T1000 (cell line): ENCODE results near the gene NKX6-2.
"Not testable (repeated sequence)": the region's sequence is repeated elsewhere in the genome, so short reads cannot be mapped to it uniquely, and the experiment has no call there.

ENCODE experiments used
- DNase-seq: peaks from one replicate; lab custom pipeline; 2025; ENCODE audit warnings: mixed read lengths; lab: John Stamatoyannopoulos, UW

Gene NKX6-2

DNA sequence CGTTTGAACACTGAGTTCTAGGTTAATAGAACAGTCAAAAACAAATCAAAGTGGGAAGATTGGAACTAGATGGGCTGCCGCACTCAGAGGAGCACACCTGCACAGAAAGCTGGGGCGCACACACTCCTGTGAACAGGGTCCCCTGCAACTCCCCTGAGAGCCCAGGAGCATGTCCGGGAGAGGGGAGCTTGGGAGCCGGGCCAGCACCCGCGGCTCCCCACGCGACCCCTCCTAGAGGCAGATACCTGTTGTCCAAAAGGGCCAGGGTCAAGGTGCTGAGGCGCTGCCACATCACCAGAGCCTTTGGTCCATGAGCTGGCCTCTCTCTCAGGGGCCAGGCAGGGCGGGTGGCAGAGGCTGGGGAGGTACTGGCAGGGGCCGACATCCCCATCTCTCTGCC lies 5.6 kb downstream of the NKX6-2 start:
- DNase-seq: no peak

DNA sequence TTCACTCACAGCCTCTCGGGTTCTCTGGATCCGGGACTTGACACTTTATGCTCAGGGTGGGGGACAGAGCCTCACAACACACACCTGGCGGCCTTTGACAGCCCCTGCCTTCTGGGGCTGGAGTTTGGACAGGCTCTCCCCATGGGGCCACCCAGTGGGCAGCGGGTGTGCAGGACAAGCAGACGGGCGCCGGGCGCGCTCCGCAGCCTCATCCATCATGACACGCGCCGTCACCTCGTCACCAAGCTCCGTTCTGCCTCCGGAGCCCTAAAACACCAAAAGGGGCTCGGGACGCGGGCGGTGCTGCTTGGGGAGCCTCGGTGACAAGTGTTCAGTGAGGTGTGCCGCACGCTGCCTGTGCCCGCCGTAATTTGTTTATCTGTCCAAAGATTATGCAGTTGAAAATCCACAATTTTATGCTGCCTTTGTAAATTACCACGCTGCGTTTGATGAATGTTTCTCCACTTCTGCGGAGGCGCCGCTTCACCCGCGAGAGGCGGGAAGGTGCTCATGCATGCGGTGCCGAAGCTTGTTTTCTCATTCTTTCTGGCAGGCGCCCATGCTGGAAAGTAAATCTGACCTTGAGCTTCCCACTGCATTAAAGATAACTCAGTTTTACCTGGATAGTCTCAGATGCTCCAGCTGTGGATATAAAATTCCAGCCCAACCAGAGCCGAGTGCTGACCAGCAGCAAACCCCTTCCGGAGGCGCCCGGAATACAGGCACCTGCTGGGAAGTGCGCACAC lies 6.2 kb downstream of the NKX6-2 start:
- DNase-seq: no peak

DNA sequence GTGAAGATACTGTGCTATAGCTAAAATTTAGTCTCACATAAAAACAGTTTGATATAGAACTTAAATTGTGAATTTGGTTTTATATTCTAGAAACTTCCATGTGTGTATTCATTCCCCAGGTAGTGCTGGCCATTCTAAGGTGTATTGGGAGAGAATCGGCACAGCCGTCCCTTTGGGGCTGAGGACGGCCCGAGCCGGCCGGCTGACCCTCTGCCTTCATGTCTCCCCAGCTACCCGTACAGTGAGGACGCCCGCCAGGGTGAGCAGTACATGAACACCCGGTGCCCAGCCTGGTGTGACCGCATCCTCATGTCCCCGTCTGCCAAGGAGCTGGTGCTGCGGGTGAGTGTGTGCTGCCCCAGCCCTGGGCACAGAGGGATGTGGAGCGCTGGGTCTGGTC lies 8.5 kb downstream of the NKX6-2 start:
- DNase-seq: no peak

DNA sequence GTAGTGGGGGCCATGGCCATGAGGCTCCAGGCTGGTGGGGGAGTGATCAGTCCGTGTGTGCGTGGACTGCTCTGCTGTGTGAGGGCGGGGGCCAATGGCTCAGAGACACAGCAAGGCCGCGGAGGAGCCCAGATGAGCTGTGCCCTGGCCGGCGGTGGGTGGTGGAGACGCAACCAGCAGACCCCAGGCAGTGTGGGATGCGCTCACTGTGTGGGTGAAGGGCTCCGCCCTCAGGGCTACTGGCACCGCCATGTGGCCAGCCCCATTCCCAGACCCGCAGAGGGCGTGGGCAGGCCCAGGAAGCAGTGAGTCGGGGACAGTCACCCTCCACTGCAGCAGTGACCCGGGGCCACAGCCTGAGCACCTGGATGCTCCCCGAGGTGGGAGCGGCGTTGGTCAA lies 9.1 kb downstream of the NKX6-2 start:
- no peak for DNase-seq

DNA sequence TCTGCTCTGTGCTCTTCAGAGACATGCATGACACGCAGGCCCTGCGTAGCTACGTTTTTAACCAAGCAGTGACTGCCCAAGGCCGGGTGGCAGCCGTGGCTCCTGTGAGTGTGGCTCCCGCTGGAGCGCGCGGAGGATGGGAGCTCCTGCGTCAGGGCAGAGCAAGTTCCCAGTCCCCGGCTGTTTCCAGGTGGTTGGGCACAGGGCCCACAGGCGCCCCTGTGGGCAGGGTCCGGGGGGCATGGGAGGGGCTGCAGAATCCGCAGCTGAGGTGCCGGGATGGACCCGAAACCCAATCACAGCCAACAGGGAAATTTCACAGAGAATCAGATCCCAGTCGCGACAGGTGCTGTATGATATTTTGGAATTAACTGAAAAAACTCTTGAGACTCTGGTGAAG lies 9.8 kb downstream of the NKX6-2 start:
- no peak for DNase-seq

DNA sequence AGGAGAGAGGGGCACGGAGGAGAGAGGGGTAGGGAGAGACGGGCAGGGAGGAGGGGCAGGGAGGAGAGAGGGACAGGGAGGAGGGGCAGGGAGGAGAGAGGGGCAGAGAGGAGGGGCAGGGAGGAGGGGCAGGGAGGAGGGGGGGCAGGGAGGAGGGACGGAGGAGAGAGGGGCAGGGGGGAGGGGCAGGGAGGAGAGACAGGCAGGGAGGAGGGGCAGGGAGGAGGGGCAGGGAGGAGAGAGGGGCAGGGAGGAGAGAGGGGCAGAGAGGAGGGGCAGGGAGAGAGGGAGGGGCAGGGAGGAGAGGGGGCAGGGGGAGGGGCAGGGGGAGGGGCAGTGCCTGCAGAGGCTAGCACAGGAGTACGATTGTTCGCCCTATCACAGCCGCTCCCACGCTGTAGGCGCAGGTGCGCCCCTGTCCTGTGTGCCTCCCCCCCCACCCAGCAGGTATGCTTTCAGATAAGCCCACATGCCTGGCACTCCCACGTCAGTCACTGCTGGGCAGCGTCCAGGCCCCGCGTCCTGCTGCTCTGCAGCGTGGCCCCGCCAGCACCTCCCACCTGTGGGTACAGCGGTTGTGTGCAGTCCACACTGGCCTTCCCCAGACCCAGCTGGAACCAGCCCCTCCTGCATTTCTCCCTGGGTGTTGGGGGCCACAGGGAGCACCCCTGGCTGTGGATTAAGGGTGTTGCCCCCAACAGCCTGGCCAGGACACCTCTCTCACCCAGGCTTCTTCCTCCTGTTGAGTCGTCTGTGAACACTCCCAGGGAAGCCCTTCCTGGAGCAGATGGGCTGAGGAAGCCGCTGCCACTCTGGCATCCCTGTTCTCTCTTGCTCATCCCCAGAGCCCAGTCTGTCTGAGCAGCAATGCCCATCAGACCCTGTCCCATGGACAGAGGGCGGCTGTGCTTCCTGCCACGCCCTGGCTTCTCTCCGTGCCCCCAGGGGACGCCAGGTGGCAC lies 10.8 kb downstream of the NKX6-2 start:
- DNase-seq: no peak

DNA sequence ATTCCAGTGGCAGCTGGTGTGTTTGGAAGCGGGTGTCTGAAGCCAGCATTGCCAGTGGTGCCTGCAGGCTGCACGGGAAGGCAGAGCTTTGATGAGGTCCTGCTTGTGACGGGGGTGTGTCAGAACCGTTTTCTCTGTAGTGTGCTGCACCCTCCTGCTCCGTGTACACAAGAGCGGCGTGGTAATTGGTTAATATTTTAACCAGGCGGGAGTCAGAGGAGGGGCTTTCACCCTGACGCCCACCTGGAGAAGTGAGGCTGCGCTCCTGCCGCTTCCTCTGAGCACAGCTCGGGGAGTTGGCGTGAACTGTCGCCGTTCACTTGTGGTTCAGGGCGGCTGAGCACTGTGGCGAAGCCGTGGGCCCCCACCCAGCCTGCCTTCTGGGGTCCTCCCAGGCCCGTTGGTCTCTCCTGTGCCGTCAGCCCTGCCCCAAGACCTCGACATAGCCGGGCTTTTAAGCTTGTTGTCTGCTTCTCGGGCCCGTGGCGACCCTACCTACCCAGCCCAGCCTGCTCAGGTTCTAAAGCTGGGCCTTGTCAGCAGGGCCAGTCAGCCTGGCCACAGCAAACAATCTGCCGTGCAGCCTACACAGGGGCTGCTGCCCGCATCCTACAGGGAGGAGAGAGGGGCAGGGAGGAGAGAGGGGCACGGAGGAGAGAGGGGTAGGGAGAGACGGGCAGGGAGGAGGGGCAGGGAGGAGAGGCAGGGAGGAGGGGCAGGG lies 11.6 kb downstream of the NKX6-2 start:
- DNase-seq: no peak

DNA sequence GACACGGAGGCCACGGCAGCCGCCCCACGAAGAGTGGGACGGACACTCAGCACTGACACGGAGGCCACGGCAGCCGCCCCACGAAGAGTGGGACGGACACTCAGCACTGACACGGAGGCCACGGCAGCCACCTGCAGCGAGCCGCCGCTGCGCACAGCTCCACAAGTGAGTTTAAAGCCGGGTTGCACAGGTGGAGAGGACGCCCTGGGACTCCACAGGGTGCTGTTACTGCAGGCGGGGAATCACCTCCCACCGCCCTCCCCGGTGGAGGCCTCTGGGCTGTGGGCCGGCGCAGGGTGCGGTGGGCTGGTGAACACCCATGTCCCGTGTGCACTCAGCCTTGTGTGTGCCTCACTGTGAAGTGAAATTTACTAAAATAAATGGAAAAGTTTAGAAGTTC lies 13.1 kb downstream of the NKX6-2 start:
- DNase-seq: not testable (repeated sequence)

DNA sequence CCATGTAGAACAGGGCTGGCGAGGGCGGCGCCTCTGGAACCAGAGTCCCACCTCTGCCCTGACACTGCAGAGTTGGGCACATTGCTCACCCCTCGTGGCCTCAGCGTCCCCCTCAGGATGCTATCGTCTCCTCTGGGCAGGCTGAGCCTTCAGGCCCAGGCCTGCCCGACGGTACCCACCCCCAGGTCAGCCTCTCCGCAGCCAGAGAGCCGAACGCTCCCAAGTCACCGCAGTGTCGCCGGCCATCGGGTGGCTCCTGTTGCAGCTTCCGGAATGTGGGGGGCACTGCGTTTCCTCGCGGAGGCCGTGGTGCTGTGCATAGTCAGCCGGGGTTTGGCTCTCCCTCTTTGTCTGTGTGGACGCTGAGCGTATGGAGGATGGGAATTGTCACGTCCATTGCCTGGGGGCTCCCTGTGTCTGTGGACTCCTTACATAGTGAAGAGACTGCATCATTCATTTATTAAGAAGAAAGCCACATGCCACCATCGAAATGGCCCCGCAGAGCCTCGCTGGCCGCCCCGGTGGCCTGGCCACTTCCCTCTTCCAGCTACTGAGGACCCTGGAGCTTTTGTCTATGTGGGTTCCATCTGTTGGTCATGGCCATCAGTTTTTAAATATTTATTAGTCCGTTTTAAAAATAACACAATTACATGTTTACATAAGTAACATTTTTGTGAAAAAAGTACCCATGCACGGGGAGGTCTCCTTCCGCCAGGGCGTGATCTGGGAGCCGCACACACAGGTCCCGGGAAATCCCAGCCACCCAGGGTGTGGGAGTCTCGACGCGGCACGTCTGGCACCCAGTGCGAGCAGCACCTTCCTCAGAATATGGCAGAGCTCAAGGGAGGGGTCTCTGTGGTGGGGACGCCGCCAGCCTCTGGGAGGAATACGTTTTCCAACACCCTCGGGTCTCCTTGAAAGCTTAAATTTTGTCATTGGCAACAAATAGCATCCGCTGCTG lies 15.6 kb downstream of the NKX6-2 start:
- DNase-seq: no peak

DNA sequence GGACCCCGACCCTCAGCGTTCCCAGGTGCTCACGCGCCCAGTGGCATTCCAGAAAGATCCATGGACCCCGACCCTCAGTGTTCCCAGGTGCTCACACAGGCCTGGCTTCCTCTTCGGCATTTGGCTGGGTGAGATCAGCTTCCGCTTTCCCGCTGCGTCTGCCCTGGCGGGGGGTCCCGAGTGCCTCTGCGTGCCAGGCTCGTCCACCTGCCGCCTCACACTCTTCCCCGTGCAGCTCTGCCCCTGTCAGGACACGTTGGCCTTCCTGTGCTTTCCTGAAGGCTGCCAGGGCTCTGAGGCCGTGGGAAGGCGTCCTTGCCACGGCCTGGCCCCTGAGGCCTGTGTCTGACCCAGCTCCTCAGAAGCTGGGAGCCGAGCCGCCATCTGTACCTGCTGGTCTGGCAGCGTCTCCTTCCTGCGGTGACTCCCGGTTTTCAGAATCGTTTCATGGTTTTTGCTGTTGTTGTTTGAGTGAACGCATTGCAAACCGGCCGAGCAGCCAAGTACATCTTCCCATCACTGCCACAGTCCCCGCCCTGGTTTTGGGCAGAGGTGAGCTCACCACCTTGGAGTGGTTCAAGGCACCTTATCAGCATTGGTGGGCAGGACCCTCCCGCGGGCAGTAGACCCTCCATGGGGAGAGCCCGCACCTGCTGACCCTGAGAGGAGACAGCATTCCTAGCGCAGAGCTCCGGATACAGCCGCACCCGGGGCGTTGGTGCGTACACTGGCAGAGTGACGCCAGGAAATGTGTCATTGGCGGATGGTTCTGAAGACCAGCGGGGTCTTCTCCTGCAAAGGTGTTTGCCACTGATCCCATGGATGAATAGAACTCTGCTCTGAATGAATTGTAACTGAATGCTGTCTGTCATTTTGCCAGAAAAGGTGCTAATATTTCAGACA lies 17.4 kb downstream of the NKX6-2 start:
- no peak for DNase-seq

DNA sequence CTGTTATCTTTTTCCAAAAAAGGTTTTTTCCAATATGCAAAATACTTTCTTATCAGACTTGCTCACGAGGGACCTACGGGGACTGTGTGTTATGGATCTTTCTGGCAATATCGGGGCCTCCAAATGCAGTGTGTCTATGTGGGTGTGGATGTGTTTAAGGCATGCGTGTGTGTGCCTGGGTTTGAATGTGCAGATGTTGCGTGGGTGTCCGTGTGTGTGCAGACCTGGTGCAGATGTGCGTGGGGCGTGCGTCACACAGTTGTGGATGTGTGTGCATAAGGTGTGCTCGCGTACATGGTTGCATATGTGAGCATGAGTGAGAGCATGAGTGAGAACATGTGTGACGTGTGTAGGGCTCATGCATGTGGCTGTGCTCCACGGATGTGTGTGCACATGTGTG lies 19.7 kb downstream of the NKX6-2 start:
- DNase-seq: no peak

DNA sequence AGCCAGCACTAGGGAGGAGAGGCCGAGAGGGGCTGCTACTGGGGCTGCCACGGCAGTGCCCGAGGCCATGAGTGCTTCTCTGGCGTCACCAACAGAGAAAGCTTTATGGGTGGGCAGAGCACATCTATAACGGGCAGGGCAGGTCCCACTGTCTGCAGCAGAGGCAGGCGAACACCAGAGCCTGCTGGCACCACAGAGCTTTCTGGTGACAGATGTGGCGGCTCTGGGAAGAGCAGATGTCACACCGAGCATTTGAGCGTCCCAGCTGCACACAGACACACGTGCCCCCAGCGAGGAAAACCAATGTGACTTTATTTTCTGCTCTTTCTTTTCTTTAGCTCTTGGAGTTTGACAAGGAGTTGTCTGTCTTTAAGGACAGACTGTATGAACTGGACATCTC lies 20.5 kb downstream of the NKX6-2 start:
- DNase-seq: no peak

DNA sequence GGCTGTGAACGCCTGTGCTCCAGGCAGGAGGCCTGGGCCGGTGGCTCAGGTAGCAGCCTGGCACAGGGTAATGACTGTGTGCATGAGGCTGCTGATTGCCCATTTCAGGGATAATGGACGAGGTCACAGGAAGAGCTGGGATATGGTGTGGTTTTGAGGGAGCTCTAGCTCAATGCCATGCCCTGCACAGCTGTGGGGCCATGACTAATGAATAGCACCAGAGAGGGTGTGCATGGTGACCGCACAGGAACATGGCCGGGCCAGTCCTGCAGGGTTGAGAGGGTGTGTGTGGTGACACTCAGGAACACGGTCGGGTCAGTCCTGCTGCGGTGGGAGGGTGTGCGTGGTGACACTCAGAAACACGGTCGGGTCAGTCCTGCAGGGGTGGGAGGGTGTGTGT lies 21.8 kb downstream of the NKX6-2 start:
- DNase-seq: no peak

DNA sequence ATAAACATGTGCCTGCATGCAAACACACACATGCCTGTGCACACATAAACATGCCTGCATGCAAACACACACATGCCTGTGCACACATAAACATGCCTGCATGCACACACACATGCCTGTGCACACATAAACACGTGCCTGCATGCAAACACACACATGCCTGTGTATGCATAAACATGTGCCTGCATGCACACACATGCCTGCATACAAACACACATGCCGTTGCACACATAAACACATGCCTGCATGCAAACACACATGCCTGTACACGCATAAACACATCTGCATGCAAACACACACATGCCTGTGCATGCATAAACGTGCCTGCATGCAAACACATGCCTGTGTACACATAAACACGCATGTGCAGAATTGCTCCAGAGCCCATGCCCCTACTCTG lies 22.4 kb downstream of the NKX6-2 start:
- DNase-seq: no peak

DNA sequence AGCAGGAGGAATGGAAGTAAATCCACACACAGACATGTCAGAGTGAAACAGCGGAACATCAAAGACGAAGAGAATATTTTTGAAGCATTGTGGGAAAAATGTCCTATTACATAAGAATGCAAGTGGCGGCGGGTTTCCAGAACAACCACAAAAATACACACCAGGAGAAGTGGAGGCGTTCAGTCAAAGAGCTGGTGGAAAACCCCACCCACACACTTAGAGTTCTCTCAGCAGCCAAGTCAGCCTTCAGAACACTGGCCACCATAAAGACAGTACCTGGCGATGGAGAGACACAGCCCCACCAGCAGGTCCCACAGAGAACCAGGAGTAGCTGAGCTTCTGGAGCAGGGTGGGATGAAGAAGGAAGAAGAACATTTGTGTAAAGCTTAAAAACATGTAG lies 23.7 kb downstream of the NKX6-2 start:
- DNase-seq: no peak

DNA sequence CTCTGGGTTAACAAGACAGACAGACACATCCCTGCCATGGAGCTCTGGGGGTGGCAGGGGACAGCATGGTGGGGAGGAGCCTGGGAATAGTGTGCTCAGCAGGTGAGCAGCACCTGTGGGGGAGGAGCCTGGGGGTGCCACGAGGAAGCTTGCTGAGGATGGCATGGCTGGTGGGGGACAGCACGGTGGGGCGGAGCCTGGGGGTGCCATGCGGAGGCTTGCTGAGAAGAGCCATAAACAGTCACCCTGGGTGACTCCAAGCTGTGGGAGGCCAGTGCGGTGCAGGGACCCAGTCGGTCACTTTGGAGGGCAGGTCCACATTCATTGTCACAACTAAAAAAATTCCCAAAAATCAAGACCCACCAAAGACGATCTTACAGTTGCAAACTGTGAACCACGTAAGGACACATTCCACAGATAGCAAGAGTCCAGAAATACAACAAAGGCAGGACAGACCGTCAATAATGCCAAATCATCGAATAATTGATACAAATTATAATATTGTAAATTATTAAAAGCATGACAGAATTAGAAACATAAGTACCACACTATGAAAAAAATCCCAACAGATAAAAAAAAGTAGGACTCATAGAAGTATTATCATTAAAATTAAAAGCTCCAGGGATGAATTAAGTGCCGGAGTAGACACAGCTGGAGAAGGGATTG lies 24.4 kb downstream of the NKX6-2 start:
- DNase-seq: no peak

DNA sequence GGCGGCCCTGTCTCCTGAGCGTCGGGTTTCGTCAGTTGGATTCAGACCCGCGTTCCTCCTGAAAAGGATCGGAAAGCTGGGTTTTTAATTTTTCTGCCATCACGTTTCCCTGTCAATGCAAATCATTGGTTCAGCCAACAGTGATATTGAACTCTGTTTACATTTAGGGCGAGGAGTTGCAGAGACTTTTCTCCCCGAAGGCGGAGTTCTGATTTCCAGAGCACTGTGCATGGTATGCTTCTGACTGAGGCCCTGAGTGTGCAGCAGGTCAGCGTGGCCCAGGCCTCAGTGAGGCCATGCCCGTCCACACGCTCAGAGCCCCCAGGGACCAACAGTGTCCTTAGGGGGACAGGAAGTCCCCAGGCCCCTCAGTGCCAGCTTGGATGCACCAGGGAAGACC lies 27.1 kb downstream of the NKX6-2 start:
- DNase-seq: no peak

DNA sequence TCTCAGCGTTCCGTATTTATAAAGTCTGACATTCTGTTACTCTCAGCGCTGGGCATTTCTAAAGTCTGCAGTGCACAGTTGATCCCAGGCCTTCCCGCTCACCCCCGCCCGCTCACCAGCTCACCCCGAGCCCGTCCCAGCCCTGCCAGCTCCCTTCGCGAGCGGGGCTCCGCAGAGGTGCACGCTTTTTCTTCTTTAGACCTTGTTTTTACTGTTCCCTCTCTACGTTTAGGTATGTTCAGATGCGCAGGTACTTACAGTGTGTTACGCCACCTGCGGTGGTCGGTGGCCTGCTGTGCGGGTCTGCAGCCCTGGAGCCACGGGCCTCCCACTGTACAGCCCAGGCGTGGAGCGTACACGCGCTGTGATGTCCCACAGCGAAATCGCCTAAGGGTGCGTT lies 28.8 kb downstream of the NKX6-2 start:
- no peak for DNase-seq

DNA sequence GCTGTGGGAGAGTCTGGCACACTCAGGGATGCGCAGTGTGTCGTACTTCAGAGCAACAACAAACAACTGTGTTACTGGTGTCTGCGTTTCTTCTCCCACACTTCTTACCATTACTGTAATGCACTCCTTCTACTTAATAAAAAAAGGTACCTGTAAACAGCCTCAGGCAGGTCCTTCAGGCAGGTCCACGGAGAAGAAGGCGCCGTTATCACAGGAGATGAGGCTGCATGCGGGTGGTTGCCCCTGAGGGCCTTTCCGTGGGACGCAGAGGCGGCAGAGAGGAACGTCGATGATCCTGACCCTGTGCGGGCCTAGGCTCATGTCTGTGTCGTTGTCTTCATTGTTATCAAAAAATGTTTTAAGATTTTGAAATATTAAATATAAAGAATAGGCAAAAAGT lies 29.4 kb downstream of the NKX6-2 start:
- DNase-seq: no peak

DNA sequence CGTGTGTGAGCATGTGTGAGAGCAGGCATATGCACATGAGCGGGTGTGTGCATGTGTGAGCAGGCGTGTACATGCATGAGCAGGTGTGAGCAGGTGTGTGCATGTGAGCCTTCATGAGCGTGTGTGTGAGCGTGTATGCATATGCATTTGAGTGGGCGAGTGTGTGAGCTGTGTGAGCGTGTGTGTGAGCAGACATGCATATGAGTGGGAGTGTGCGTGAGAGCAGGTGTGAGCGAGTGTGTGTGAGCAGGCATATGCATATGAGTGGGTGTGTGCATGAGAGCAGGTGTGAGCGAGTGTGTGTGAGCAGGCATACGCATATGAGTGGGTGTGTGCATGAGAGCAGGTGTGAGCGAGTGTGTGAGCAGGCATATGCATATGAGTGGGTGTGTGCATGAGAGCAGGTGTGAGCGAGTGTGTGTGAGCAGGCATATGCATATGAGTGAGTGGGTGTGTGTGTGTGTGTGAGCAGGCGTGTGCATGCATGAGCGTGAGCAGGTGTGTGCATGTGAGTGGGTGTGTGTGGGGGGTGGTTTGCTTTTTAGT lies 30.7 kb downstream of the NKX6-2 start:
- DNase-seq: no peak
